ENCODE data around the gene SLCO3A1. TPM values are rescaled to one million over a fixed set of nuclear protein-coding genes. Genes with fewer than 3 reads are reported as not detected.
A peak's percentile ranks its signal among the peaks of the same experiment; 100 is the strongest.

SLCO3A1 gene
- total RNA-seq, 2 experiments from 2014 or later = 8.5 to 40.0 TPM

DNA sequence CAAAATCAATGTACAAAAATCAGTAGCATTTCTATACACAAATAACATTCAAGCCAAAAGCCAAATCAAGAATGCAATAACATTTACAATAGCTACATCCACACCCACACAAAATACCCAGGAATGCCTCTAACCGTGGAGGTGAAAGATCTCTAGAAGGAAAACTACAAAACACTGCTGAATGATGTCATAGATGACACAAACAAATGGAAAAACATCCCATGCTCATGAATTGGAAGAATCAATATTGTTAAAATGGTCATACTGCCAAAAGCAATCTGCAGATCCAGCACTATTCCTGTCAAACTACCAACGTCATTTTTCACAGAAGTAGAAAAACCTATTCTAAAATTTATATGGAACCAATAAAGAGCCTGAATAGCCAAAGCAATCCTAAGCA lies 143.7 kb downstream of the SLCO3A1 start:
- CTCF ChIA-PET (ENCODE audit: unreplicated experiment) = no interaction called here
- peaks cover 6% of the 10 kb centered on the region; the same call in 1 of the 2 replicates for H3K9me3 ChIP-seq (ENCODE audit: low read length)
- no peak overlapping the region for H3K4me3 ChIP-seq (ENCODE audit: low read depth, low read length, poor library complexity, severe bottlenecking)
- intact Hi-C loops (cut with micrococcal nuclease; ENCODE audit: unreplicated experiment) = no loop called here
- BruUV-seq (replicated peaks) = no TSS peak
- no peak overlapping the region for H3K27ac ChIP-seq (ENCODE audit: low read depth, low read length, poor library complexity, severe bottlenecking)
- H3K9me2 ChIP-seq (ENCODE audit: insufficient read depth, low read length) = no peaks in the 10 kb centered on the region
- DNase-seq (ENCODE audit: low spot score) = no peak
- POLR2A ChIA-PET = interaction anchor here (1.3 kb wide), 1 partner anchor 9 kb away, joined by 6 read pairs; no protein-coding TSS in a partner anchor
- H2AFZ ChIP-seq (ENCODE audit: low read length) = no peak overlapping the region
- no peaks in the 10 kb centered on the region for H3K79me2 ChIP-seq (ENCODE audit: insufficient read depth, low read depth, low read length)
- no peak overlapping the region for H3K4me2 ChIP-seq (ENCODE audit: low read length)
- H3K36me3 ChIP-seq (ENCODE audit: insufficient read depth, low read length) = no peaks in the 10 kb centered on the region
- peaks cover 17% of the 10 kb centered on the region for H3K4me1 ChIP-seq (ENCODE audit: insufficient read depth, low read length, poor library complexity, severe bottlenecking)
- H4K20me1 ChIP-seq (ENCODE audit: insufficient read depth, low read length) = no peaks in the 10 kb centered on the region
- TF ChIP-seq, protein P1, sequence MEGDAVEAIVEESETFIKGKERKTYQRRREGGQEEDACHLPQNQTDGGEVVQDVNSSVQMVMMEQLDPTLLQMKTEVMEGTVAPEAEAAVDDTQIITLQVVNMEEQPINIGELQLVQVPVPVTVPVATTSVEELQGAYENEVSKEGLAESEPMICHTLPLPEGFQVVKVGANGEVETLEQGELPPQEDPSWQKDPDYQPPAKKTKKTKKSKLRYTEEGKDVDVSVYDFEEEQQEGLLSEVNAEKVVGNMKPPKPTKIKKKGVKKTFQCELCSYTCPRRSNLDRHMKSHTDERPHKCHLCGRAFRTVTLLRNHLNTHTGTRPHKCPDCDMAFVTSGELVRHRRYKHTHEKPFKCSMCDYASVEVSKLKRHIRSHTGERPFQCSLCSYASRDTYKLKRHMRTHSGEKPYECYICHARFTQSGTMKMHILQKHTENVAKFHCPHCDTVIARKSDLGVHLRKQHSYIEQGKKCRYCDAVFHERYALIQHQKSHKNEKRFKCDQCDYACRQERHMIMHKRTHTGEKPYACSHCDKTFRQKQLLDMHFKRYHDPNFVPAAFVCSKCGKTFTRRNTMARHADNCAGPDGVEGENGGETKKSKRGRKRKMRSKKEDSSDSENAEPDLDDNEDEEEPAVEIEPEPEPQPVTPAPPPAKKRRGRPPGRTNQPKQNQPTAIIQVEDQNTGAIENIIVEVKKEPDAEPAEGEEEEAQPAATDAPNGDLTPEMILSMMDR (conservative IDR thresholded peaks at IDR 0.05; ENCODE audit: low read length) = no peak
- no peak for TF ChIP-seq EZH2phosphoT487 (IDR thresholded peaks at IDR 0.05; ENCODE audit: borderline replicate concordance, low read depth, low read length)

DNA sequence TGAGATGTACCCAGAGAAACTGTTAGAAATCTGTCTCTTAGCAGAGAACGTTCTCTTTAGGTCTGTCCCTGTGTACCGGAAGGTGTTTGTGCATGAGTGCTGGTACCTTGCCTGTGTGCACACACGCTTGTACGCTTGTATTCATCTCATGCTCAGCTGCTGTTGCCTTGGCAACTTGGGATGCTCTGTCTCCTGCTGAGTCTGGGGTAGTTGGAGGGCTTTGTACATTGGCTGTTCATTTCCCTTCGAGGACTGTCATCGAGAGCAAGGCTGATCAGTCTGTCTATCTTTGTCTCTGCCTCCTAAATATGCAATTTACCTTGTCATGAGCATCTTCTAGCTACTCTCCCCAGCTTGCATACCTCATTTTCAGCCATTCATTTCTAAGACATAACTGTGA lies 147.2 kb downstream of the SLCO3A1 start:
- Histone ChIP-seq H3K79me2 (ENCODE audit: insufficient read depth, low read depth, low read length) (0 out of 2 replicates have a peak, but pooled peaks cover 4% of the 10 kb centered on the region), H3K4me1 (ENCODE audit: insufficient read depth, low read length, poor library complexity, severe bottlenecking) (peaks cover 34% of the 10 kb centered on the region), H3K4me2 (ENCODE audit: low read length) (peak overlapping the region; percentile 9; the same call in 1 of the 2 replicates), H2AFZ (ENCODE audit: low read length) (no peak overlapping the region), H3K36me3 (ENCODE audit: insufficient read depth, low read length) (no peaks in the 10 kb centered on the region), H3K4me3 (ENCODE audit: low read depth, low read length, poor library complexity, severe bottlenecking) (no peak overlapping the region), H3K9me3 (ENCODE audit: low read length) (peaks cover 6% of the 10 kb centered on the region; the same call in 1 of the 2 replicates), H3K27ac (ENCODE audit: low read depth, low read length, poor library complexity, severe bottlenecking) (peak overlapping the region; percentile 18), H3K9me2 (ENCODE audit: insufficient read depth, low read length) (no peaks in the 10 kb centered on the region), H4K20me1 (ENCODE audit: insufficient read depth, low read length) (peaks cover 7% of the 10 kb centered on the region)
- CTCF ChIA-PET (ENCODE audit: unreplicated experiment) = no interaction called here
- POLR2A ChIA-PET = interaction anchor here (0.6 to 1.2 kb wide), 2 partner anchors 145 to 930 kb away, joined by 3 to 4 read pairs; no protein-coding TSS in a partner anchor
- no TSS peak for BruUV-seq (replicated peaks)
- intact Hi-C loops (cut with micrococcal nuclease; ENCODE audit: unreplicated experiment) = no loop called here
- DNase-seq (ENCODE audit: low spot score) = peak; percentile 38
- TF ChIP-seq, protein P1 (conservative IDR thresholded peaks at IDR 0.05; ENCODE audit: low read length) = no peak
- no peak for TF ChIP-seq EZH2phosphoT487 (IDR thresholded peaks at IDR 0.05; ENCODE audit: borderline replicate concordance, low read depth, low read length)

DNA sequence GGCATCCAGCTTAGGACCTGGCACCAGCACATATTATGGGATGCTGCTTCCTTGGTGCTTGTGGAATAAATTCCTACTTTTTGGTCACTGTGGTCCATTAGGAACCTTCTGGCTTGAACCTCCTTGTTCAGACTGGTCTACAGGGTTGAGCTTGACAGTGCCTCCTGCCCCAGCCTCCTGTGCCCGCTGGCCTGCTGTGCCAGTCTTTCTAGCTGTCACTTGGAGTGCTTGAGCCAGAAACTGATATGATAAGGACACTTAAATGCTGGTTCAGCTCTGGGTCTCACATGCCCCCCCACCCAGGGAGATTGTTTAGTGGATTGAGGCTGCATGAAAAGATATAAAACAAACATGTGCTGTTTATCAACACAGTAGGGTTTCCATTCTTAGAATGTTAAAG lies 147.8 kb downstream of the SLCO3A1 start:
- peaks cover 13% of the 10 kb centered on the region for H4K20me1 ChIP-seq (ENCODE audit: insufficient read depth, low read length)
- no peak overlapping the region for H3K27ac ChIP-seq (ENCODE audit: low read depth, low read length, poor library complexity, severe bottlenecking)
- ChIA-PET POLR2A (interaction anchor here (0.6 kb wide), 2 partner anchors 433 to 931 kb away, joined by 4 read pairs; no protein-coding TSS in a partner anchor), CTCF (ENCODE audit: unreplicated experiment) (no interaction called here)
- no peak overlapping the region for H2AFZ ChIP-seq (ENCODE audit: low read length)
- BruUV-seq (replicated peaks) = no TSS peak
- peaks cover 6% of the 10 kb centered on the region; the same call in 1 of the 2 replicates for H3K9me3 ChIP-seq (ENCODE audit: low read length)
- H3K4me2 ChIP-seq (ENCODE audit: low read length) = no peak overlapping the region
- no peak for TF ChIP-seq EZH2phosphoT487 (IDR thresholded peaks at IDR 0.05; ENCODE audit: borderline replicate concordance, low read depth, low read length)
- TF ChIP-seq, protein P1 (conservative IDR thresholded peaks at IDR 0.05; ENCODE audit: low read length) = no peak
- 0 out of 2 replicates have a peak, but pooled peaks cover 10% of the 10 kb centered on the region for H3K79me2 ChIP-seq (ENCODE audit: insufficient read depth, low read depth, low read length)
- H3K4me1 ChIP-seq (ENCODE audit: insufficient read depth, low read length, poor library complexity, severe bottlenecking) = peaks cover 40% of the 10 kb centered on the region
- DNase-seq (ENCODE audit: low spot score) = no peak
- no peaks in the 10 kb centered on the region for H3K36me3 ChIP-seq (ENCODE audit: insufficient read depth, low read length)
- no peaks in the 10 kb centered on the region for H3K9me2 ChIP-seq (ENCODE audit: insufficient read depth, low read length)
- H3K4me3 ChIP-seq (ENCODE audit: low read depth, low read length, poor library complexity, severe bottlenecking) = no peak overlapping the region
- intact Hi-C loops (cut with micrococcal nuclease; ENCODE audit: unreplicated experiment) = no loop called here
